Karpas-422 (cell line): Measurements from ENCODE around the gene MIA3. TPM values are rescaled to one million over a fixed set of nuclear protein-coding genes. Genes with fewer than 3 reads are reported as not detected.

Source experiments
- DNase-seq: peaks from one replicate; pipeline ENCODE4 v3.0.0-alpha.2; 2015
- H2AFZ ChIP-seq: fragments of 200-600 bp; sonication (generic); 2 replicates; pipeline ENCODE4 v1.6.1; 2014; ENCODE audit warnings: antibody characterized with exemption, low read length, mixed read lengths
- H3K27ac ChIP-seq: fragments of 200-600 bp; sonication (generic); 2 replicates; pipeline ENCODE4 v1.5.1; 2014; ENCODE audit warnings: mild to moderate bottlenecking, low read length, moderate library complexity
- H3K27me3 ChIP-seq: fragments of 200-600 bp; sonication (generic); 2 replicates; pipeline ENCODE4 v1.6.1; 2014; ENCODE audit warnings: low read length, mixed read lengths
- H3K36me3 ChIP-seq: fragments of 200-600 bp; sonication (generic); 2 replicates; pipeline ENCODE4 v1.6.1; 2014; ENCODE audit warnings: low read length, mixed read lengths; ENCODE audit not compliant: insufficient read depth
- H3K4me1 ChIP-seq: fragments of 200-600 bp; sonication (generic); 2 replicates; pipeline ENCODE4 v1.6.1; 2014; ENCODE audit warnings: mild to moderate bottlenecking, low read length, mixed read lengths
- H3K4me2 ChIP-seq: fragments of 200-600 bp; sonication (generic); 2 replicates; pipeline ENCODE4 v1.6.1; 2014; ENCODE audit warnings: low read length, low read depth, mild to moderate bottlenecking; ENCODE audit not compliant: poor library complexity, severe bottlenecking
- H3K4me3 ChIP-seq: fragments of 200-600 bp; sonication (generic); 2 replicates; pipeline ENCODE4 v1.5.1; 2014; ENCODE audit warnings: mild to moderate bottlenecking, antibody characterized with exemption, low read length, mixed read lengths
- H3K79me2 ChIP-seq: fragments of 200-600 bp; sonication (generic); 2 replicates; pipeline ENCODE4 v1.6.1; 2014; ENCODE audit warnings: mild to moderate bottlenecking, low read length, mixed read lengths
- H3K9ac ChIP-seq: fragments of 200-600 bp; sonication (generic); 2 replicates; pipeline ENCODE4 v1.6.0; 2014; ENCODE audit warnings: low read length
- H3K9me2 ChIP-seq: fragments of 200-600 bp; sonication (generic), shearing (Covaris generic); replicated peaks from 2 replicates; pipeline ENCODE4 v1.6.0; 2014; ENCODE audit warnings: mild to moderate bottlenecking, low read length, moderate library complexity; ENCODE audit not compliant: insufficient read depth
- H3K9me3 ChIP-seq: fragments of 300-700, 200-600 bp; sonication (generic); 2 replicates; pipeline ENCODE4 v1.6.1; 2014; ENCODE audit warnings: low read length, mixed read lengths
- H4K20me1 ChIP-seq: fragments of 200-600 bp; sonication (generic); 2 replicates; pipeline ENCODE4 v1.6.1; 2014; ENCODE audit warnings: mild to moderate bottlenecking, antibody characterized with exemption, low read length, low read depth; ENCODE audit not compliant: insufficient read depth
- total RNA-seq: library from RNA; depleted of rRNA; stranded (reverse); fragments of >200 nt; shearing (Covaris generic); gene quantifications from 2 replicates; pipeline ENCODE4 v1.2.3, GENCODE V29; 2014; ENCODE audit warnings: low replicate concordance; rRNA removed

The MIA3 gene
- total RNA-seq, 1 experiment from 2014 or later: 106 TPM

DNA sequence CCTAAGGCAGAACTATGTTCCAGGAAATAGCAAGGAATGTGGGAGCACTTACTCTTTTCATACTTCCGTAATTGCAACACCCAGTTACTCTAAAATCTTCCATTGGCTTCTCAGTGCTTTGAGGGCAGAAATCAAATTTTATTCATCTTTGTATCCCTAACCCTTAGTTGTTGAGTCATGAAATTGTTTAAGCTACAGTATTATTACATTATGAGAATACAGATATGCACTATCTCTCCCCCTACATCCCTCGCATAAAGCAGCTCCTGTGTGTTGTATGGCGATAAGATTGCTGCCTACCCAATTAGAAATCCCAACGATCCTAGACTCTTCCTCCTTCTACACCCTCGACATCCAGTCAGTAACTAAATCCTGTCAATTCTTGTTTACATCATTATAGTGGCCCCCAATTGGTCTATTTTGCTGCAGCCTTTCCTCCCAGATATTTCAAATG, 91.8 kb downstream of the MIA3 start:
- Histone ChIP-seq H3K4me3 (no peak overlapping the region), H2AFZ (no peak overlapping the region), H3K27me3 (no peaks in the 10 kb centered on the region), H3K4me1 (peaks cover 16% of the 10 kb centered on the region), H3K9me3 (peaks cover 7% of the 10 kb centered on the region), H4K20me1 (no peaks in the 10 kb centered on the region), H3K79me2 (peaks cover 85% of the 10 kb centered on the region), H3K9me2 (no peaks in the 10 kb centered on the region), H3K4me2 (peak overlapping the region; percentile 68), H3K9ac (no peak overlapping the region), H3K27ac (no peak overlapping the region), H3K36me3 (0 out of 2 replicates have a peak, but pooled peaks cover 7% of the 10 kb centered on the region)
- DNase-seq: no peak

- H3K36me3 ChIP-seq: peaks cover 3% of the 10 kb centered on the region; the same call in 1 of the 2 replicates
- H3K79me2 ChIP-seq: peaks cover 70% of the 10 kb centered on the region
- no peaks in the 10 kb centered on the region for H3K9me2 ChIP-seq
- H3K4me3 ChIP-seq: peak overlapping the region; percentile 86
- DNase-seq: peak; percentile 71
- peaks cover 16% of the 10 kb centered on the region for H3K4me1 ChIP-seq
- H3K4me2 ChIP-seq: peak overlapping the region; percentile 68
- peak overlapping the region; percentile 22; the same call in 1 of the 2 replicates for H3K27ac ChIP-seq
- no peaks in the 10 kb centered on the region for H4K20me1 ChIP-seq
- no peaks in the 10 kb centered on the region for H3K27me3 ChIP-seq
- H3K9ac ChIP-seq: peak overlapping the region; percentile 89
- 0 out of 2 replicates have a peak overlapping the region, but pooled peaks have one; percentile 83 for H2AFZ ChIP-seq
- H3K9me3 ChIP-seq: no peaks in the 10 kb centered on the region
Measured at GRCh38 chr1:222711319-222712252, 93.7 kb downstream of the MIA3 start.

DNA sequence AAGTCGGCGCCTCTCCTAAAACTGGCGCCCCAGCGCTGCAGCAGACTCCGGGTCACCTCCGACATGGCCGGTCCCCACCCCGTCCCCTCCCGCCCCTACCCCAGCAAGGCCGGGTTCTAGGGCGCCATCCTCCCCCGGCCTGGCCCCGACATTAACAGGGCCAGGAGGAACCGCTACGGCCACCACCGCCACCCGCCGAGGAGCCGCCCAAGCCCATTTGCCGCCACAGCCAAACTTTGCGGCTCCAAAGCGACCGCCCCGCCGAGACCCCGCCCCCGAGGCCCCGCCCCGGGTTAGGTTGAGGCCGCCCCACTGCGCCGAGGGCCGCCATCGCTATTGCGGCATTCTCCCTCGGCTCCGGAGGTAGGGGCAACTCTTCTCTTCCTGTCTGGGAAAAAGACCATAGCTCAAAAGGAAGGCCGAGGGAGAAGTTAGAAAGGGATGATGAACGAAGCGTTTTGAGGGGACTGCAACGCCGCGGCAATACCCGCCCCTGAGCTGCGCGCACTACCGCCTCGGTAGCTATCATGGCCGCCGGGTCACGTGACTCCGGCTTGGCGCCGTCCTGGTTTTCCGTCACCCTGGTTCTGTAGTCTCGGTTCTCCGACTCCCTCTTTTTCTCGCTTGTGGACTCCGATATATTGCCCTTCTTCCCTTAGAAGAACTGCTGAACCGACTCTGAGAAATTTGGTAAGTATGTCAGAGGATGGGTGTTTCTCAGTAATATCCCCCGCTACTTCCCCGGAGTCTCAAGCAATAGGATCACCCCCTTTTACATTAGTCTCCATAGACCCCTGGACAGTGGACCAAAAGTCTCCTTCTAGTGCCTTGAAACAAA, 94.6 kb downstream of the MIA3 start, which contains the start of the genes AIDA and BROX:
Gene AIDA (minus strand): TSS at position 239 of the 838 bp plus-strand sequence. CDS start 174 bp downstream, at position 65.
Gene BROX (plus strand): TSS at position 312 of the 838 bp plus-strand sequence. CDS start 3,136 bp downstream, outside the sequence.
- peak within 1 kb of the TSS; percentile 83 for H2AFZ ChIP-seq
- peaks cover 8% of the 10 kb centered on the region; the same call in 1 of the 2 replicates for H3K36me3 ChIP-seq
- H3K79me2 ChIP-seq: peaks cover 61% of the 10 kb centered on the region
- no peaks in the 10 kb centered on the region for H3K9me2 ChIP-seq
- H3K4me1 ChIP-seq: peaks cover 16% of the 10 kb centered on the region
- peak within 1 kb of the TSS; percentile 86 for H3K4me3 ChIP-seq
- H3K27ac ChIP-seq: peak within 1 kb of the TSS; percentile 94
- H3K27me3 ChIP-seq: no peaks in the 10 kb centered on the region
- H3K4me2 ChIP-seq: peak within 1 kb of the TSS; percentile 92
- H4K20me1 ChIP-seq: no peaks in the 10 kb centered on the region
- peak within 1 kb of the TSS; percentile 89 for H3K9ac ChIP-seq
- DNase-seq: peak; percentile 95
- no peaks in the 10 kb centered on the region for H3K9me3 ChIP-seq

DNA sequence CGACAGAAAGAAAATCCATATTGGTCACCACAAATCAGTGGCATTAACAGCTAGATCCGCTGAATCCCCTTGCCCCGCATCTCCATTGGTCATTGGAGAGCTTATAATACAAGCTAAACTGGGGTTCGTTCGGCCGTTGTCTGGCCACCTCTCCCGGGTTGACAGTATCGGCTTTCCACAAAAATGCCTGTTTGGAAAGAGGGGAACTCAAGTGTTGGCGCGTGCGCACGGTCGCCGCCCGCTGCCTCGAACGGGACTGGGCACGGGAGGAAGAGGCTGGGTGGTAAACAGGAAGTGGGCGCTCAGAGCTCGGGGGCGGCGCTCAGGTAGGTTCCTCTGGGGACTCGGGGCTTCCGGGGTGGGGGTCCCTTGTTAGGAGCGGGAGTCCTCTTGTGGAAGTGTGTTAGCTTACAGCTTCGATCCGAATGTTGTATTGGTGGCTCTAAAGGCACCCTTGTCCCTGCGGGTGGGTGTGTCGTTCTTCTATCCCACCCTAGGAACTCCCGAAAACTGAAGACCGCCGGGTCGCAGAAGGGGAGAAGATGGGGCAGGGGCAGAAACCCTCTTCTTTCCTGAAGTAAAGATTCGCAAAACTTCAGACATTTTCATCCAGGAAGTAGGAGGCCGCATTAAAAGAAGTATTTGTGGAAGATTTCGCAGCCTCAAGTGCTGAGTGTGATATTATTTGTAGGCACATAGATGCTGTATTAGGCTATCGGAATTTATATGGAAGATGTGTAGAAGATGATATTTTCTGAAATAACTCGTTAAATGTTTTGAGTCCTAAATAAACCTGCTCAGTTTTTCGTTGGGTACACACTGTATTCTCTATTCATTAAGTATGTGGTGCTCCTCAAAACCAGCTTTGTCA, 95.4 kb downstream of the MIA3 start:
- H3K79me2 ChIP-seq: peaks cover 54% of the 10 kb centered on the region

GRCh38 chr1:222716393-222716792, 98.5 kb downstream of the MIA3 start:
- Histone ChIP-seq H3K27ac (no peak overlapping the region), H3K9me2 (no peaks in the 10 kb centered on the region), H3K9me3 (no peaks in the 10 kb centered on the region), H3K27me3 (no peaks in the 10 kb centered on the region), H3K4me3 (no peak overlapping the region), H4K20me1 (no peaks in the 10 kb centered on the region), H3K79me2 (peaks cover 24% of the 10 kb centered on the region), H2AFZ (no peak overlapping the region), H3K36me3 (peaks cover 23% of the 10 kb centered on the region; the same call in 1 of the 2 replicates), H3K9ac (no peak overlapping the region), H3K4me1 (peaks cover 4% of the 10 kb centered on the region), H3K4me2 (no peak overlapping the region)
- DNase-seq: no peak

More for the DNA sequence above, 95.4 kb downstream of the MIA3 start:
- Histone ChIP-seq H3K4me1 (peaks cover 16% of the 10 kb centered on the region), H3K4me3 (peak overlapping the region; percentile 86), H3K27ac (peak overlapping the region; percentile 94), H3K27me3 (no peaks in the 10 kb centered on the region), H2AFZ (peak overlapping the region; percentile 83), H3K9ac (peak overlapping the region; percentile 89), H3K4me2 (peak overlapping the region; percentile 92), H3K9me2 (no peaks in the 10 kb centered on the region), H3K36me3 (peaks cover 13% of the 10 kb centered on the region; the same call in 1 of the 2 replicates), H3K9me3 (no peaks in the 10 kb centered on the region), H4K20me1 (no peaks in the 10 kb centered on the region)
- peak; percentile 98 for DNase-seq

Other genes starting within 250 kb of the MIA3 start
- gene HHIPL2, start 70.0 kb upstream of the MIA3 start, total RNA-seq: 0.30 TPM in 1 of 2 replicates, not detected in the other
- gene TAF1A, start 28.2 kb upstream of the MIA3 start, total RNA-seq: 17.1 and 32.5 TPM in 2 replicates
- gene AIDA, start 94.4 kb downstream of the MIA3 start, total RNA-seq: 13.3 and 26.4 TPM in 2 replicates
- 15.3 and 26.8 TPM in 2 replicates for gene BROX, start 94.5 kb downstream of the MIA3 start, total RNA-seq
- not detected in 2 replicates for gene FAM177B, start 119.1 kb downstream of the MIA3 start, total RNA-seq
- gene DISP1, start 196.9 kb downstream of the MIA3 start, total RNA-seq: 0.18 and 1.2 TPM in 2 replicates